ENCODE results near the gene POMGNT2.

The POMGNT2 gene

DNA sequence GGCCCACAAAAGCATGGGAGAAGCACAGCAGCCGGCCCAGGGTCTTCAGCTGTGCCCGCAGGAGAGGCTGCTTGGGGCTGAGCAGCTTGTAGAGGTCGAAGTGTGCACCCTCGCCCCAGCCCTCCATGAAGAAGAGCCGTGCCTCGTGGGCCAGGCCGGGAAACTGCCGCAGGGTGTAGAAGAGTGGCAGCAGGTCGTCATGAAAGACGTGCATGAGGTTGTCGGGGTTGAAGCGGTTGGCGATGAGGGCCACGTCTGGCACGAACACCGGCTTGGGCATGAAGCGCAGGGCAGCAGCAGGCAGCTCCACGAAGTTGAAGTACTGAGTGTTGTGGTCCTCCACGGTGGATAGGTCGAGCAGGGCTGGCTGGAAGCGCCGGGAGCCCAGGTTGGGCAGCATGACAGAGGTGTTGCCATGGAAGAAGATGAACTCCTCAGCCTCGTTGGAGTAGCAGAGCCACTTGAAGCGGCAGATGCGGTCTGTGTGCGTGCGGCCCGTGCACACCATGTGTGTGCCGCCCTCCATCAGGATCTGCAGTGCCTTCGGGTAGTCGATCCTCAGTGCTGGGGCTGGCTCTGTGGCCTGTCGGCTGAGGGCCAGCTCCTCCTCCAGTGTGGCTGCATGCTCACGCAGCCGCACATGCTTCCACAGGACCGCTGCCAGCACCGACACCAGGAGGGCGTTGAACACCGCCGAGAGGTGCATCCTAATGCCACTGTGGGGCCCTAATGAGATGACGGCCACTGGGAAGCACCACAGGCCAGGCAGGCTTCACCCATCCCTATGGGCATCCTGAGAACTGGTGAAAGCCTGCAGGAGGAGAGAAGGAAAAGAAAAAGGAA lies 24.9 kb downstream of the POMGNT2 start:
- H3K4me2 ChIP-seq (ENCODE audit: low read depth, low read length, poor library complexity, severe bottlenecking) = no peak overlapping the region
- TF ChIP-seq, protein P1, sequence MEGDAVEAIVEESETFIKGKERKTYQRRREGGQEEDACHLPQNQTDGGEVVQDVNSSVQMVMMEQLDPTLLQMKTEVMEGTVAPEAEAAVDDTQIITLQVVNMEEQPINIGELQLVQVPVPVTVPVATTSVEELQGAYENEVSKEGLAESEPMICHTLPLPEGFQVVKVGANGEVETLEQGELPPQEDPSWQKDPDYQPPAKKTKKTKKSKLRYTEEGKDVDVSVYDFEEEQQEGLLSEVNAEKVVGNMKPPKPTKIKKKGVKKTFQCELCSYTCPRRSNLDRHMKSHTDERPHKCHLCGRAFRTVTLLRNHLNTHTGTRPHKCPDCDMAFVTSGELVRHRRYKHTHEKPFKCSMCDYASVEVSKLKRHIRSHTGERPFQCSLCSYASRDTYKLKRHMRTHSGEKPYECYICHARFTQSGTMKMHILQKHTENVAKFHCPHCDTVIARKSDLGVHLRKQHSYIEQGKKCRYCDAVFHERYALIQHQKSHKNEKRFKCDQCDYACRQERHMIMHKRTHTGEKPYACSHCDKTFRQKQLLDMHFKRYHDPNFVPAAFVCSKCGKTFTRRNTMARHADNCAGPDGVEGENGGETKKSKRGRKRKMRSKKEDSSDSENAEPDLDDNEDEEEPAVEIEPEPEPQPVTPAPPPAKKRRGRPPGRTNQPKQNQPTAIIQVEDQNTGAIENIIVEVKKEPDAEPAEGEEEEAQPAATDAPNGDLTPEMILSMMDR (conservative IDR thresholded peaks at IDR 0.05; ENCODE audit: low read length) = no peak
- no peak for TF ChIP-seq EZH2phosphoT487 (IDR thresholded peaks at IDR 0.05; ENCODE audit: borderline replicate concordance)
- H3K4me1 ChIP-seq (ENCODE audit: insufficient read depth, low read length, poor library complexity, severe bottlenecking) = no peaks in the 10 kb centered on the region
- no peak overlapping the region for H2AFZ ChIP-seq (ENCODE audit: low read length)
- no peaks in the 10 kb centered on the region for H3F3A ChIP-seq (ENCODE audit: low read depth)
- no peak overlapping the region for H3K9ac ChIP-seq (ENCODE audit: low read depth, low read length, poor library complexity, severe bottlenecking)
- H4K20me1 ChIP-seq (ENCODE audit: insufficient read depth, low read length, poor library complexity, severe bottlenecking) = no peaks in the 10 kb centered on the region
- H3K9me2 ChIP-seq (replicated peaks; ENCODE audit: low read depth, low read length) = no peaks in the 10 kb centered on the region
- H3K27me3 ChIP-seq (ENCODE audit: insufficient read depth, low read length, poor library complexity, severe bottlenecking) = no peaks in the 10 kb centered on the region
- H3K4me3 ChIP-seq (ENCODE audit: low read length, poor library complexity, severe bottlenecking) = no peak overlapping the region
- peaks cover 18% of the 10 kb centered on the region; the same call in 1 of the 2 replicates for H3K36me3 ChIP-seq (ENCODE audit: insufficient read depth, low read length)
- no peaks in the 10 kb centered on the region for H3K9me3 ChIP-seq (ENCODE audit: insufficient read depth, low read depth, low read length)
- H3K79me2 ChIP-seq (ENCODE audit: insufficient read depth, low read length) = no peaks in the 10 kb centered on the region

DNA sequence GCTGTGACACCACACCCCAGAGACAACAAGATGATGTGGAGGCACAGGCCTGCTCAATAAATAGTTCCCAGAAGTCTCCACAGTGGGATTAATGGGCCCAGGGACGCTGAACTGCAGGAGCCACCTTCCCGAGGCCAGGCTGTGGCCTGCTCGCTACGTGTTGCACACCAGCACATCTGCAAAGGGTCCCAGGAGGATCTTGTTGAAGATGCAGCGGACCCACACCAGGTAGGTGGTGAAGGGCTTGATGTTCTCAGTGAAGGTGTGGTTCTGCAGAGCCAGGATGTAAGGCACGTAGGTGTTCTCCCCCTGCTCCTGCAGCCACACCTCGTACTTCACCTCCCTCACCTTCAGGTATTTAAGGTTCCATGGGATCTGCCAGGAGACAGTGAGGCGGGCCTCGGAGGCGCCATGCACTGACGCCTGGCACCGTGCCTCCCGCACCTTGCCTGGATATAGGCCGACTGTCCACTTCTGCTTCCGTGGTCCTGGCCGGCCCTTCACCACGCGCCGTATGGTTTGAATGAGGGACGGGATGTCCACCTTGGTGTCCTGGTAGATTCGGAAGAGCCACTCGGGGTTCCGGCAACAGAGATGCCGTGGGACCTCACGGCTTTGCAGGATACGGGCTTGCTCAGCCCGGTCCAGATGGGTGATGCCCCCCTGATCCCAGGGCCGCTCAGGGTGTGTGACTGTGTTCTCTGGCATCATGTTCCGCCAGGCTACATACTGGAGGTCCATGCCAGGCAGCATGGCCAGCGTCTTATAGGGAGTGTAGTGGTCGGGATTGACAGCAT lies 26.1 kb downstream of the POMGNT2 start:
- Histone ChIP-seq H3K9ac (ENCODE audit: low read depth, low read length, poor library complexity, severe bottlenecking) (no peak overlapping the region), H2AFZ (ENCODE audit: low read length) (no peak overlapping the region)

DNA sequence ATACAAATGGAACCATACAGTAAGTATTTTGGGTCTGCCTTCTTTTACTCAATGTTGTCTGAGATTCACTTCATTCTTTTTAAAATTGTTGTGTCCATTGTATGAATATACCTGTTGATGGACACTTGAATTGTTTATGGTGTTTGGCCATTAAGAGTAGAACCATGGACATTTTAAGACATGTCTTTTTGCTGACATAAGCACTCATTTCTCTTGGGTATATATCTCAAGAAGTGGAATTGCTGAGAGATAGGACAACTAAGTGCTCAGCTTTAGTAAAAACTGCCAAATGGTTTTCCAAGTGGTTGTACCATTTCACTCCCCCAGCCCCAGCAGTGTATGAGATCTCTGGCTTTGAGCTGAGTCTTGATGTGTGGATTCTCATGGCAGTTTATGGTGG lies 28.2 kb downstream of the POMGNT2 start:
- no peaks in the 10 kb centered on the region for H3K4me1 ChIP-seq (ENCODE audit: insufficient read depth, low read length, poor library complexity, severe bottlenecking)
- no peaks in the 10 kb centered on the region for H3K9me2 ChIP-seq (replicated peaks; ENCODE audit: low read depth, low read length)
- H3K4me3 ChIP-seq (ENCODE audit: low read length, poor library complexity, severe bottlenecking) = no peak overlapping the region
- H3K36me3 ChIP-seq (ENCODE audit: insufficient read depth, low read length) = peaks cover 18% of the 10 kb centered on the region; the same call in 1 of the 2 replicates
- no peak overlapping the region for H3K9ac ChIP-seq (ENCODE audit: low read depth, low read length, poor library complexity, severe bottlenecking)
- no peak overlapping the region for H2AFZ ChIP-seq (ENCODE audit: low read length)
- TF ChIP-seq EZH2phosphoT487 (IDR thresholded peaks at IDR 0.05; ENCODE audit: borderline replicate concordance) = no peak
- TF ChIP-seq, protein P1 (conservative IDR thresholded peaks at IDR 0.05; ENCODE audit: low read length) = no peak
- no peaks in the 10 kb centered on the region for H3K27me3 ChIP-seq (ENCODE audit: insufficient read depth, low read length, poor library complexity, severe bottlenecking)
- no peaks in the 10 kb centered on the region for H3K9me3 ChIP-seq (ENCODE audit: insufficient read depth, low read depth, low read length)
- H3F3A ChIP-seq (ENCODE audit: low read depth) = no peaks in the 10 kb centered on the region
- no peaks in the 10 kb centered on the region for H3K79me2 ChIP-seq (ENCODE audit: insufficient read depth, low read length)
- H4K20me1 ChIP-seq (ENCODE audit: insufficient read depth, low read length, poor library complexity, severe bottlenecking) = no peaks in the 10 kb centered on the region
- no peak overlapping the region for H3K4me2 ChIP-seq (ENCODE audit: low read depth, low read length, poor library complexity, severe bottlenecking)

More for the DNA sequence above, 26.1 kb downstream of the POMGNT2 start:
- H4K20me1 ChIP-seq (ENCODE audit: insufficient read depth, low read length, poor library complexity, severe bottlenecking) = no peaks in the 10 kb centered on the region
- TF ChIP-seq, protein P1 (conservative IDR thresholded peaks at IDR 0.05; ENCODE audit: low read length) = no peak
- no peak for TF ChIP-seq EZH2phosphoT487 (IDR thresholded peaks at IDR 0.05; ENCODE audit: borderline replicate concordance)
- no peaks in the 10 kb centered on the region for H3F3A ChIP-seq (ENCODE audit: low read depth)
- no peaks in the 10 kb centered on the region for H3K27me3 ChIP-seq (ENCODE audit: insufficient read depth, low read length, poor library complexity, severe bottlenecking)
- no peaks in the 10 kb centered on the region for H3K4me1 ChIP-seq (ENCODE audit: insufficient read depth, low read length, poor library complexity, severe bottlenecking)
- no peaks in the 10 kb centered on the region for H3K9me3 ChIP-seq (ENCODE audit: insufficient read depth, low read depth, low read length)
- no peak overlapping the region for H3K4me3 ChIP-seq (ENCODE audit: low read length, poor library complexity, severe bottlenecking)
- H3K79me2 ChIP-seq (ENCODE audit: insufficient read depth, low read length) = no peaks in the 10 kb centered on the region
- no peaks in the 10 kb centered on the region for H3K9me2 ChIP-seq (replicated peaks; ENCODE audit: low read depth, low read length)
- peaks cover 18% of the 10 kb centered on the region; the same call in 1 of the 2 replicates for H3K36me3 ChIP-seq (ENCODE audit: insufficient read depth, low read length)
- H3K4me2 ChIP-seq (ENCODE audit: low read depth, low read length, poor library complexity, severe bottlenecking) = no peak overlapping the region
